ENCODE data around the gene HAP1. TPM values are rescaled to one million over a fixed set of nuclear protein-coding genes. Genes with fewer than 3 reads are reported as not detected.
"Not testable (repeated sequence)": the region's sequence is repeated elsewhere in the genome, so short reads cannot be mapped to it uniquely, and the experiment has no call there.

The HAP1 gene
- total RNA-seq, 1 donor from 2014 or later: 0.45 TPM

GRCh38 chr17:41702712-41703111 is 31.7 kb downstream of the HAP1 start:
- no peak overlapping the region for H3K4me3 Mint-ChIP-seq
- Histone ChIP-seq H3K4me2 (no peak overlapping the region), H3K9me3 (ENCODE audit: low read depth) (no peaks in the 10 kb centered on the region), H3K36me3 (no peaks in the 10 kb centered on the region), H3K4me3 (no peak overlapping the region), H3K9ac (no peak overlapping the region), H3K27me3 (peaks cover 40% of the 10 kb centered on the region), H3K27ac (no peak overlapping the region), H3F3A (ENCODE audit: low read depth) (no peaks in the 10 kb centered on the region), H3K79me2 (ENCODE audit: low read depth) (no peaks in the 10 kb centered on the region), H3K4me1 (peaks cover 13% of the 10 kb centered on the region), H4K20me1 (ENCODE audit: low read depth) (no peaks in the 10 kb centered on the region), H2AFZ (replicated peaks) (no peak overlapping the region)
- peaks cover 15% of the 10 kb centered on the region for H3K27me3 Mint-ChIP-seq (ENCODE audit: insufficient read depth, low read depth)
- TF ChIP-seq EZH2phosphoT487 (IDR thresholded peaks at IDR 0.05) (no peak), EZH2 (IDR thresholded peaks at IDR 0.05) (no peak), CTCF (IDR thresholded peaks at IDR 0.05) (no peak)
- no peaks in the 10 kb centered on the region for H3K9me3 Mint-ChIP-seq
- H3K27ac Mint-ChIP-seq: no peak overlapping the region
- H3K36me3 Mint-ChIP-seq: no peaks in the 10 kb centered on the region
- DNase-seq (ENCODE audit: low spot score): no peak
- H3K4me1 Mint-ChIP-seq: peaks cover 26% of the 10 kb centered on the region

GRCh38 chr17:41700843-41701242 is 33.6 kb downstream of the HAP1 start:
- not testable (repeated sequence) for H3K4me2 ChIP-seq; H3K27ac ChIP-seq; H2AFZ ChIP-seq (replicated peaks); H3K27ac Mint-ChIP-seq; H3F3A ChIP-seq (ENCODE audit: low read depth); DNase-seq (ENCODE audit: low spot score); H3K9me3 ChIP-seq (ENCODE audit: low read depth); H3K36me3 ChIP-seq; H3K9me3 Mint-ChIP-seq; H3K36me3 Mint-ChIP-seq; H3K4me3 ChIP-seq; H3K9ac ChIP-seq; H4K20me1 ChIP-seq (ENCODE audit: low read depth); H3K4me3 Mint-ChIP-seq; H3K79me2 ChIP-seq (ENCODE audit: low read depth)
- peaks cover 10% of the 10 kb centered on the region for H3K4me1 ChIP-seq
- H3K27me3 ChIP-seq: peaks cover 23% of the 10 kb centered on the region
- peaks cover 12% of the 10 kb centered on the region for H3K27me3 Mint-ChIP-seq (ENCODE audit: insufficient read depth, low read depth)
- peaks cover 11% of the 10 kb centered on the region for H3K4me1 Mint-ChIP-seq

GRCh38 chr17:41697122-41697962 is 37.1 kb downstream of the HAP1 start:
- H3K27me3 ChIP-seq: no peaks in the 10 kb centered on the region
- H3K27ac Mint-ChIP-seq: no peak overlapping the region
- no peaks in the 10 kb centered on the region for H3K79me2 ChIP-seq (ENCODE audit: low read depth)
- no peak overlapping the region for H3K4me3 ChIP-seq
- H2AFZ ChIP-seq (replicated peaks): no peak overlapping the region
- H3F3A ChIP-seq (ENCODE audit: low read depth): peaks cover 37% of the 10 kb centered on the region
- H3K9me3 Mint-ChIP-seq: no peaks in the 10 kb centered on the region
- no peak overlapping the region for H3K9ac ChIP-seq
- H3K27ac ChIP-seq: no peak overlapping the region
- DNase-seq (ENCODE audit: low spot score): no peak
- TF ChIP-seq EZH2 (IDR thresholded peaks at IDR 0.05) (no peak), EZH2phosphoT487 (IDR thresholded peaks at IDR 0.05) (no peak), CTCF (IDR thresholded peaks at IDR 0.05) (no peak)
- H3K4me2 ChIP-seq: no peak overlapping the region
- no peaks in the 10 kb centered on the region for H3K4me1 ChIP-seq
- H3K4me1 Mint-ChIP-seq: peaks cover 4% of the 10 kb centered on the region
- no peaks in the 10 kb centered on the region for H3K9me3 ChIP-seq (ENCODE audit: low read depth)
- peaks cover 8% of the 10 kb centered on the region for H3K36me3 Mint-ChIP-seq
- no peak overlapping the region for H3K4me3 Mint-ChIP-seq
- peaks cover under 1% of the 10 kb centered on the region for H4K20me1 ChIP-seq (ENCODE audit: low read depth)
- peaks cover 7% of the 10 kb centered on the region for H3K27me3 Mint-ChIP-seq (ENCODE audit: insufficient read depth, low read depth)
- H3K36me3 ChIP-seq: no peaks in the 10 kb centered on the region
